HG03457 (cell line): Measurements from ENCODE around the gene BAIAP2.
"Not testable (repeated sequence)": the region's sequence is repeated elsewhere in the genome, so short reads cannot be mapped to it uniquely, and the experiment has no call there.

ENCODE experiments used
- ATAC-seq: cut with Tn5 transposase; IDR thresholded peaks from one replicate; pipeline ENCODE4 v1.9.1; 2021; ENCODE audit warnings: moderate number of reproducible peaks; ENCODE audit not compliant: unreplicated experiment

BAIAP2 gene

GRCh38 chr17:81134064-81134781 lies 99.3 kb downstream of the BAIAP2 start:
- ATAC-seq, result no peak

GRCh38 chr17:81135505-81136278 lies 100.7 kb downstream of the BAIAP2 start:
- no peak for ATAC-seq

- no peak for ATAC-seq
Measured at GRCh38 chr17:81136366-81136765, 101.4 kb downstream of the BAIAP2 start.

DNA sequence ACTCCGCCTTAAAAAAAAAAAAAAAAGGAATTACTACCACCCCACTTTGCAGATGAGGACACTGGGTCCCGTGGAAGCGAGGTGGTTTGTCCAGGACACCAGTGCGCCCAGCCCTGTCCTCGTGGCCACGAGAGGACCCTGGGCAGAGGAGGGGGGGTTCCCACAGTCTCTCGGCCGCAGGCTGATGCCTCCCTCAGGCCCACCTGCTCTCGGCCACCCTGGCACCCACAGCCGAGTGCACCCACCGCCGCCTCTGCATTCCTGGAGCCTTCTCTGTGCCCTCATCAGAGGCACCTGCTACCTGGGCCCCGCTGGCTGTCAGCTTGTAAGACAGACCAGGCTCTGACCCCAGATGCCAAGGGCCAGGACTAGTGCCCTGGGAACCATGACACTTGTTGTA lies 102.3 kb downstream of the BAIAP2 start:
- ATAC-seq, result no peak

GRCh38 chr17:81138083-81138482 lies 103.1 kb downstream of the BAIAP2 start:
- no peak for ATAC-seq

DNA sequence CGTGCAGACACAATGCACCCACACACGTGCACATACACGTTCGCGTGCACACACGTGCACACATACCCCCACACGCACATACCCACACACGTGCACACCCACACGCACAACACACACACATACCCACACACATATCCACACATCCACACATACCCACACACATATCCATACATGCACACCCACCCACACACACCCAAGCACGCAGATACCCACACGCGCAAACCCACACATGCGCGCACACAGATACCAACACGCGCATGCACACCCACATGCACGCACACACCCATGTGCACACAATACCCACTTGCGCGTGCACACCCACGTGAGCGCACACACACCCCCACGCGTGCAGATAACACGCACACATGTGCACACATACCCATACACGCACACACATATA lies 103.5 kb downstream of the BAIAP2 start:
- ATAC-seq, result no peak

- no peak for ATAC-seq
Measured at GRCh38 chr17:81139428-81139827, 104.5 kb downstream of the BAIAP2 start.

DNA sequence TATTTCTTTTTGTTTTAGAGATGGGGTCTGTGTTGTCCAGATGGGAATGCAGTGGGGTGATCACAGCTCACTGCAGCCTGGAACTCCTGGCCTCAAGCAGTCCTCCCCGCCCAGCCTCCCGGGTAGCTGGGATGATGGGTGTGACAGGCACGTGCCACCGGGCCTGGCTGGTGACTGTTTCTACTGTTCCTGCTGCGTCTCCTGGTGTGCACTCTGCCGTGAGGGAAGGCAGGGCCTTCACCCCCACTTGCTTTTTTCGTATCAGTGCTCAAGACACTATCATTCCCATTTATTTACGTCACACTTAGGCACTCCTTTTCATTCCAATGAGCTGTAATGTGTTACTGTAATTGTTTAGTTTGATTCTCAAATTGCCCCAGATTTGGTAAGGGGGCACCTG lies 105.1 kb downstream of the BAIAP2 start:
- no peak for ATAC-seq

DNA sequence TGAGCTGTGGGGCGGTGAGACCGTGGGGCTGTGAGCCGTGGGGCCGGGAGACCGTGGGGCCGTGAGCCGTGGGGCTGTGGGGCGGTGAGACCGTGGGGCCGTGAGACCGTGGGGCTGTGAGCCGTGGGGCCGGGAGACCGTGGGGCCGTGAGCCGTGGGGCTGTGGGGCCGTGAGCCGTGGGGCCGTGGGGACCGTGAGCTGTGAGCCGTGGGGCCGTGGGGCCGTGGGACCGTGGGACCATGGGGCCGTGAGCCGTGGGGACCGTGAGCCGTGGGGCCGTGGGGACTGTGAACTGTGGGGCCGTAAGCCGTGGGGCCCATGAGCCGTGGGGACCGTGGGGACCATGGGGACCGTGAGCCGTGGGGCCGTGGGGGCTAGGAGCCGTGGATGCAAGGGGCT lies 105.7 kb downstream of the BAIAP2 start:
- ATAC-seq, result no peak

- ATAC-seq, result no peak
Measured at GRCh38 chr17:81142301-81143199, 107.6 kb downstream of the BAIAP2 start.

DNA sequence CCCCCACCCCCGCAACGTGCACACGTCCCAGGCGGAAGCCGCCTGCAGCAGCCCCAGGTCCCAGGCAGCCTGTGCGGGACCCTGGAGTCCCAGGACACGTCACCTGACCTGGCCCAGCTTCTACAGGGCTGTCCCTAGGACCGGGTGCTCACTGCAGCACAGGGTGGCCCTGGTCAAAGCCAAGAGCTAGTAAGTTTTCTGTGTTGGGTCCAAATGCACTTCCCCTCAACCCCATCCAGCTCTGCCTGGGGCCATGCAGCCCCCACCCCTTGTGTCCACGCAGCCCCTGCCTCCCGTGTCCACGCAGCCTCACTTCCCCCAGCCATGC lies 108.2 kb downstream of the BAIAP2 start:
- ATAC-seq, result no peak

DNA sequence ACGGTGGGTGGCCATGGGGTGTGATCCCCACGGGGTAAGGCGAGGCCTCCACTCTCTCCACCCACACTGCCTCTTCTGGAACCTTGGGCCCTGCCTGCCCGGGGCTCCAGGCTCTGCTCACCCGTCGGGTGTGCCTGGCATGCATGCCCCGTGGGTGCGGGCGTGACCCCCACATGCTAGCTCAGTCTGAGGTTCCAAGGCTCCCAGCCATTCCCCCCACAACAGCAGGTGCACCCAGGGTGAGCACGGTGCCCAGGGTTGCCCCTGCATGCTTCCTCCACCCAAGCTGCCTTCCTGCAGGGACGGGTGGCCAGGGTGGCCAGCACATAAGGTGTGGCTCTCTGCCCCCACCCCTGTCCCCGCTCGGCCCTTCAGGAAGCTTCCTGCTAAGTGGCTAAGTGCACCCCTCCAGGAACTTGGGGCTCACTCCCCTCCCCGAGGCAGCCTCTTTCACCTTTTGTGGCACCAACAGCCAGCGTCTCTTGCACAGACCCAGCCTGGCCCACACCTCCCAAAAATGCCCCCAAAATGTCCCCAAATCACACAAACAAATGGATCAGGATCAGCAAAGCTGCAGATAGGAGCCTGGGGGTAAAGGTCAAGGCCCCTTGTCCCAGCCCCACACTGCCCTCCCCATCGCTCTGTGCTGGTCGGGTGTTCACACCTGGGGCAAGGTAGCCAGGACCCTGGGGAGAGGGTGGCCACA lies 108.9 kb downstream of the BAIAP2 start:
- no peak for ATAC-seq

DNA sequence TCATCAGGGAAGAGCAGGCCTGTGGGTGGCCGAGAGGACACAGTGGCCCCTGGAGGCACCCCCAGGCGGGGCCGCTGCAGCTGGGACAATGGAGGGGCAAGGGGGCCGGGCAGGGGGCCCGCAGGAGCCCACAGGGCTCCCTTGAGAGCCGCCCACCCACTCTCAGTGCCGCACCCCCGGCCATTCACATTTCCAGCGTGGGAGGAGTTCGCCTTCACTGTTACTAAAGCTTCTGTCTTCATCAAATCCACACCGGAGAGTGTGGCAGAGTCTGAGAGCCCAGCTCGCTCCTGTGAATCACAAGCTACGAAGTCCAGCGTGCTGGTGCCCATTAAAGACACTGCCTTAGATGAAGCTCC lies 109.5 kb downstream of the BAIAP2 start:
- no peak for ATAC-seq

DNA sequence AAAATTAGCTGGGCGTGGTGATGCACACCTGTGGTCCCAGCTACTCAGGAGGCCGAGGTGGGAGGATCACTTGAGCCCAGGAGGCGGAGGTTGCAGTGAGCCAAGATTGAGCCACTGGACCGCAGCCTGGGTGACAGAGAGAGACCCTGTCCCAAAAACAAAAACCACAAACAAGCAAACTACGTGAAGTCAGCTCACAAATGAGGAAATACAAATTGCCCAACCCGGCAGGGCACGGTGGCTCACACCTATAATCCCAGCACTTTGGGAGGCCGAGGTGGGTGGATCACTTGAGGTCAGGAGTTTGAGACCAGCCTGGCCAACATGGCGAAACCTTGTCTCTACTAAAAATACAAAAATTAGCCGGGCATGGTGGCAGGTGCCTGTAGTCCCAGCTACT lies 111.3 kb downstream of the BAIAP2 start:
- ATAC-seq, result not testable (repeated sequence)

GRCh38 chr17:81147701-81148100 lies 112.8 kb downstream of the BAIAP2 start:
- no peak for ATAC-seq

DNA sequence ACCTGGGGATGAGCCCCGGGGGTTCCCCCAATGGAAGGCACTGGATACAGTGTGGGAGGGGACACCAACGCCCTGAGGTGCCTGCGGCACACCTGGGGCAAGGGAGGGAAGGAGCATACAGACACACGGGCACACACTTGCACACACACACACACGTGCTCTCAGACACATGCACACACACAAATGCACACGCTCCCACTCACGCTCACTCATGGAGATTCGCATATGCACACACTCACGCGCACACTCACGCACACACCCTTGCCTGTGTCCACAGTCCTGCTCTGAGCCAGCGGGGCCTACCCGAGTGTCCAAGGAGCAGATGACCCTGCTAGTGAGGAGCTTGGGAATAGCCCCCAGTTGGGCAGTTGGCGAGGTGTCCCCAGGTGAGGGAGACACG lies 113.6 kb downstream of the BAIAP2 start:
- no peak for ATAC-seq

- no peak for ATAC-seq
Measured at GRCh38 chr17:81148986-81149533, 114.1 kb downstream of the BAIAP2 start.

- no peak for ATAC-seq
Measured at GRCh38 chr17:81150377-81151077, 115.6 kb downstream of the BAIAP2 start.

DNA sequence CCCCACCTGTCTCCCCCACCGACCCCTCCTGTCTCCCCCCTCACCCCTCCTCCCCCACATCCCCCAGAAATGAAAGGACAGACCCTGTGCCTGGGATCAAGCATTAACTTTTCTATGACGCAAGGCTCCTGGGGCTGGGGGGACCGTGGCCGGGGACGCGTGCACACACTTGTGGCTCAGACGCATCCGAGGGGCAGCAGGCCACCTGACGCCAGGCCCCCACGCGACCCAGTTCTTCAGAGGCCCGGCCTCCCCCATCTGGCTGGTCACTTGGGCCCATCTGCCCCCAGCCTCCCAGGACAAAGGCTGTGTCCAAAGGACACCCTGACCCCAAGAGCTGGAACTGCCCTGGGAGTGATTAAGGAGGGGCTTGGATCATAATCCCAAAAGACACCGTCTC lies 116.3 kb downstream of the BAIAP2 start:
- ATAC-seq, result no peak

GRCh38 chr17:81152288-81152828 lies 117.4 kb downstream of the BAIAP2 start:
- ATAC-seq, result no peak
